Endothelial cell of umbilical vein (primary cell): ENCODE data around the gene CSH2. TPM values are rescaled to one million over a fixed set of nuclear protein-coding genes. Genes with fewer than 3 reads are reported as not detected.

Experiments used
- BruUV-seq: library from RNA; stranded (reverse); fragments of 400-500 nt; replicated peaks from 2 replicates; lab custom pipeline; 2021; lab: Mats Ljungman, UMichigan
- CTCF ChIA-PET: fragments of 300-600, 350-600 bp; sonication (Branson Sonifier 250); formaldehyde crosslinking; loops from one replicate; lab custom pipeline; 2021; ENCODE audit warnings: antibody characterized with exemption, inconsistent platforms; lab: Charles Lee
- POLR2A ChIA-PET: fragments of 300-600, 350-600 bp; sonication (Branson Sonifier 250); formaldehyde crosslinking; loops from one replicate; lab custom pipeline; 2021; ENCODE audit warnings: antibody characterized with exemption, inconsistent platforms; lab: Charles Lee
- DNase-seq: peaks from one replicate; pipeline ENCODE4 v3.0.0-alpha.2; 2011; ENCODE audit warnings: low read depth, low spot score
- FAIRE-seq: peaks from 2 replicates; lab custom pipeline; 2011; peaks lifted over from hg19 to GRCh38; lab: Jason Lieb, UNC
- H2AFZ ChIP-seq: 2 replicates; pipeline ENCODE4 v1.6.0; 2012; ENCODE audit warnings: low read depth, low read length, control low read depth, inconsistent platforms
- H3K27ac ChIP-seq: 2 replicates; pipeline ENCODE4 v1.5.1; 2011; ENCODE audit warnings: low read depth, mild to moderate bottlenecking, control low read depth, low read length, moderate library complexity; ENCODE audit not compliant: insufficient read depth
- H3K27me3 ChIP-seq, 2 experiments: 2 replicates each; pipeline versions ENCODE4 v1.6.0 to v1.6.1; 2011; ENCODE audit warnings: low read length in 2 of 2, mixed read lengths in 1 of 2; ENCODE audit not compliant: control insufficient read depth in 2 of 2, insufficient read depth in 2 of 2
- H3K36me3 ChIP-seq, 2 experiments: 2 replicates in 1 of 2; 3 replicates in 1 of 2; pipeline ENCODE4 v1.5.1; 2011; ENCODE audit warnings: low read length in 2 of 2, mild to moderate bottlenecking in 1 of 2, moderate library complexity in 1 of 2; ENCODE audit not compliant: control insufficient read depth in 2 of 2, insufficient read depth in 2 of 2; ENCODE audit errors: extremely low read depth in 1 of 2
- H3K4me1 ChIP-seq: 3 replicates; pipeline ENCODE4 v1.5.1; 2011; ENCODE audit warnings: mild to moderate bottlenecking, low read length; ENCODE audit not compliant: control insufficient read depth, insufficient read depth; ENCODE audit errors: extremely low read depth
- H3K4me2 ChIP-seq: 2 replicates; pipeline ENCODE4 v1.6.1; 2011; ENCODE audit warnings: low read length, control low read depth, mixed read lengths; ENCODE audit not compliant: insufficient read depth
- H3K4me3 ChIP-seq, 3 experiments: fragments of 200-600 bp in 1 of 3; sonication (generic), shearing (Covaris generic) in 1 of 3; replicated peaks in 1 of 3; 2 replicates each; pipeline ENCODE4 v1.5.1; 2011 to 2016; ENCODE audit warnings: control low read depth in 3 of 3, low read length in 3 of 3, mild to moderate bottlenecking in 2 of 3, inconsistent platforms in 1 of 3, low read depth in 1 of 3, moderate library complexity in 1 of 3; ENCODE audit not compliant: insufficient read depth in 1 of 3
- H3K79me2 ChIP-seq: 2 replicates; pipeline ENCODE4 v1.6.0; 2012; ENCODE audit warnings: low read length, inconsistent platforms; ENCODE audit not compliant: control insufficient read depth, insufficient read depth
- H3K9ac ChIP-seq: replicated peaks from 2 replicates; pipeline ENCODE3; 2011; ENCODE audit warnings: low read length, control low read depth; ENCODE audit not compliant: insufficient read depth; ENCODE audit errors: extremely low read depth
- H3K9me1 ChIP-seq: replicated peaks from 3 replicates; pipeline ENCODE4 v1.6.0; 2011; ENCODE audit warnings: mild to moderate bottlenecking, low read length; ENCODE audit not compliant: control insufficient read depth, insufficient read depth; ENCODE audit errors: extremely low read depth
- H3K9me3 ChIP-seq: replicated peaks from 2 replicates; pipeline ENCODE4 v1.5.1; 2012; ENCODE audit warnings: low read length, inconsistent platforms; ENCODE audit not compliant: control insufficient read depth, insufficient read depth
- H4K20me1 ChIP-seq: replicated peaks from 2 replicates; pipeline ENCODE3; 2011; ENCODE audit warnings: mild to moderate bottlenecking, low read length; ENCODE audit not compliant: control insufficient read depth, insufficient read depth; ENCODE audit errors: extremely low read depth
- CTCF ChIP-seq, 2 donors: IDR thresholded peaks; 1 replicate in 1 of 2; 2 replicates in 1 of 2; pipeline ENCODE4 v1.5.1; 2011; ENCODE audit warnings: low read length in 2 of 2, mild to moderate bottlenecking in 2 of 2, moderate library complexity in 2 of 2, control low read depth in 1 of 2, inconsistent platforms in 1 of 2, low read depth in 1 of 2; ENCODE audit not compliant: insufficient read depth in 1 of 2; ENCODE audit errors: extremely low read depth in 1 of 2
- EZH2 ChIP-seq: IDR thresholded peaks from 2 replicates; pipeline ENCODE4 v1.6.1; 2012; ENCODE audit warnings: borderline replicate concordance, low read depth, mild to moderate bottlenecking, moderate library complexity, low read length, inconsistent platforms; ENCODE audit not compliant: severe bottlenecking
- GATA2 ChIP-seq: IDR thresholded peaks from 2 replicates; pipeline ENCODE4 v1.7.0; 2011; ENCODE audit warnings: low read depth, mild to moderate bottlenecking, moderate library complexity, mixed read lengths, low read length; ENCODE audit not compliant: insufficient read length, insufficient read depth
- POLR2A ChIP-seq: IDR thresholded peaks from 2 replicates; pipeline ENCODE4 v1.6.1; 2012; ENCODE audit warnings: low read depth, mild to moderate bottlenecking, control low read depth, low read length
- POLR2AphosphoS5 ChIP-seq: IDR thresholded peaks from 2 replicates; pipeline ENCODE4 v1.6.1; 2012; ENCODE audit warnings: low read depth, mild to moderate bottlenecking, control low read depth, low read length, moderate library complexity; ENCODE audit not compliant: insufficient read depth
- dilution Hi-C: fragments of 300-500 bp; cut with MboI; formaldehyde crosslinking; loops from one replicate; pipeline ENCODE4 v1.15.0; 2019; ENCODE audit warnings: low sequenced_read_pairs; ENCODE audit not compliant: extremely low pct_ligation_motif_present
- intact Hi-C: fragments of 100-400 bp; cut with micrococcal nuclease; formaldehyde crosslinking; loops from one replicate; pipeline ENCODE4 v1.10.0; 2022
- polyA plus RNA-seq, 4 experiments: library from polyadenylated mRNA; depleted of rRNA in 3 of 4; stranded (reverse) in 3 of 4; unstranded in 1 of 4; fragments of >200 nt; gene quantifications; 2 replicates each; pipeline versions ENCODE4 v1.2.1 to v1.2.3, GENCODE V29; 2011 to 2012; ENCODE audit warnings: missing spikeins in 1 of 4
- total RNA-seq: library from RNA; stranded (reverse); gene quantifications from 2 replicates; pipeline ENCODE4 v1.2.3, GENCODE V29; 2021
- TF ChIP-seq, protein P1 (sequence below): IDR thresholded peaks from 2 replicates; pipeline ENCODE4 v1.6.1; 2011; ENCODE audit not compliant: insufficient read depth, insufficient read length

CSH2 gene
- total and polyA plus RNA-seq, 2 donors (not counting 3 experiments of a cell fraction or from before 2014, with no cell fraction given) = not detected

DNA sequence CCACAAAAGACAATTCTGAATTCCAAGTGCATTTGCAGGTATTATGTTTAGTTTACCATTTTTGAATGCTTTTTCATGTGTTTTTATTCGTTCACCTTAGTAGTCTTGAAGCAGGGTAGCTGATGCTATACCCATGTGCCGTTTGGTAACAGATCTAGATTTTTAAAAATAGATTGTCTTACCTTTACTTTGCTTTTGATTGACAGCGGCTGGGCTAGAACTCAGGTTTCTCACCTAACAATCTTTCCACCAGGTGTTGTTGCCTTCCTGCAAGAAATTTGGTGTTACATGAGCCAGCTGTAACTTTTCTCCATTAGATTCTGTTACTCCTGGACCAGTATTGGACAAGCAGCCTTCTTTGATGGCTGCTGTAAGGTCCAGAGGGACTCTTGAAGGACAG lies 44.5 kb downstream of the CSH2 start:
- dilution Hi-C loops = no loop called here
- ChIA-PET CTCF (interaction anchor here (0.6 to 1.5 kb wide), 3 partner anchors 13 to 32 kb away, joined by 3 to 5 read pairs (median 3); no protein-coding TSS in a partner anchor), POLR2A (no interaction called here)
- Histone ChIP-seq H3K79me2 (peaks cover 42% of the 10 kb centered on the region), H3K9me3 (no peaks in the 10 kb centered on the region), H4K20me1 (no peaks in the 10 kb centered on the region), H3K9ac (no peak overlapping the region), H3K27me3 (no peaks in the 10 kb centered on the region), H3K36me3 (peaks cover 37 to 61% of the 10 kb centered on the region in 2 experiments), H3K27ac (no peak overlapping the region), H3K9me1 (no peaks in the 10 kb centered on the region), H2AFZ (no peak overlapping the region), H3K4me2 (peak overlapping the region; percentile 78), H3K4me3 (peak overlapping the region in 1 of 3 experiments; percentile 81), H3K4me1 (peaks cover 23% of the 10 kb centered on the region)
- FAIRE-seq (no peak), DNase-seq (no peak)
- no peak for TF ChIP-seq CTCF (IDR thresholded peaks at IDR 0.05; ENCODE audit: extremely low read depth in 1 of 2, insufficient read depth in 1 of 2, low read depth in 1 of 2, low read length in 2 of 2)
- no peak for TF ChIP-seq EZH2
- TF ChIP-seq, protein P1, sequence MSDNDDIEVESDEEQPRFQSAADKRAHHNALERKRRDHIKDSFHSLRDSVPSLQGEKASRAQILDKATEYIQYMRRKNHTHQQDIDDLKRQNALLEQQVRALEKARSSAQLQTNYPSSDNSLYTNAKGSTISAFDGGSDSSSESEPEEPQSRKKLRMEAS = no peak
- no peak for TF ChIP-seq POLR2AphosphoS5
- TF ChIP-seq POLR2A = no peak
- no peak for TF ChIP-seq GATA2
- intact Hi-C loops = loop anchor here (10.0 kb wide), 1 partner anchor 1254 kb away; no protein-coding TSS in a partner anchor
- BruUV-seq = no TSS peak
